Activated CD4-positive, CD25-positive, alpha-beta regulatory T cell treated with anti-CD3 and anti-CD28 coated beads, Interleukin-2, amount 50 U/mL, for 16 hours (primary cell): ENCODE results near the gene SP110.
"Not testable (repeated sequence)": the region's sequence is repeated elsewhere in the genome, so short reads cannot be mapped to it uniquely, and the experiment has no call there.

Source experiments
- DNase-seq: peaks from one replicate; pipeline ENCODE4 v3.0.0-alpha.2; 2020; ENCODE audit warnings: low read depth, low spot score

SP110 gene

DNA sequence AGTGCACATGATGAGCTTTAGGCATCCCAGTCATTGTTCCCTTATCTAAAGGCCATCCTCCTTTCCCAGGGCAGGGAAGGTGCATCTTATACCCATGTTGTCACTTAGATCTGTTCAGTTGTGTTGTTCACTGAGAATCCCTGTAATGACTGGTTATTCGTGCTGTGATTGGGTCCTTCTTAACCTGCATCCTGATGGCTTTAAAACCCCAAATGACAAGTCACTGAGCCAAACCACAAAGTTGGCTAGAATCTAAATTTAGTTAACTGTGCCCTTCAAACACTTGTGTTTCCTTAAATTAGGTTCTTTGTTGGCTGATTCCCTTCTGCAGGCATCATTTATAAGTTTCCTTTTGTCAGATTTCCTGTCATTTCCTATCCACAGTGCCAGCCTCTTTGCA, 92.6 kb downstream of the SP110 start:
- DNase-seq: no peak

DNA sequence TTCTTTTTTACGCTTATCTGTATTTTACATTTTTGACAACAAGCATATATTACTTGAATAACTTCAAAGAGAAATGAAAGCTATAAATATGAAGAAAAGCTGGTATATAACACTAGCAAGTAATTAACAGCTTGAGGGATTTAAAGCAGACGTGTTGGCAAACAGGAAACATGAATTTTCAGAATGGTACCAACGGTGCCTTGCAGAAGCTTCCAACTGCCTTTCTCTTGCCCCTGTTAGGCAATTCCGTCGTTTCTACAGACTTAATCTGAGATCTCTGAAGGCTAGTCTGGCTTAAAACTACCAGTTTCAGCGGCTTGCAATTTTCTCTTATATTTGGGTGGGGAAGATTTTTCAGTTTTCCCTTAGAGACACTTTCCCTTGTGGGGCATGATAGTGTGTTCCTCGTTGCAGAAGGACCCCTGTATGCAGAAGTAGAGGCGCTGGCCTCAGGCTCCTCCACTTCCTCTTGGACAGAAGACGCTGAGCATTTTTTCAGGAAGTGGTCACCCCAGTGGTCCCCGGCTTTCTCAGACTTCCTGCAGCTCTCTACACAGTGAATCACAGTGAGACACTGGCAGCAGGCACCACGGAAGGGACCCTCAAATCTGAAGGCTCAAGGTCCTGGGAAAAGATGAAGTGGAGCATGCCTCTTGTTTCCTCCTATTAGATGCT, 94.9 kb downstream of the SP110 start:
- no peak for DNase-seq

DNA sequence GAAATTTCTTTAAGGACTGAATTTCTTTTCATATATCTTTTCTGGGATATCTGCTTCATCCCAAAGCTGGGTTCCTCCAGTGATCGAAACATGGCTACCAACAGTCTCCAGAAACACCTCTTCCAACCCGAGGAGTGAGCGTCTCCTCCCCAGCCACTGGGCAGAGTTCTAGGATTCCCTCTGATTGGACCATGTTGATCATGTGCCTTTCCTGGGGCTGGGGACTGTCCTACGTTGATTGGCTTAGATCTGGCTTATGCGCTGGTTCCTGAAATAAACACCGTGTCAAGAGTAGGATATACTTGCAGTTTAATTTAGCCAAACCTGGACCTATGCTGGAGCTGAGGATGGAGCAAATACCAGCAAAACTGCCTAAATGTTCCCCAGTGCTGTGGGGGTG, 95.5 kb downstream of the SP110 start:
- no peak for DNase-seq

DNA sequence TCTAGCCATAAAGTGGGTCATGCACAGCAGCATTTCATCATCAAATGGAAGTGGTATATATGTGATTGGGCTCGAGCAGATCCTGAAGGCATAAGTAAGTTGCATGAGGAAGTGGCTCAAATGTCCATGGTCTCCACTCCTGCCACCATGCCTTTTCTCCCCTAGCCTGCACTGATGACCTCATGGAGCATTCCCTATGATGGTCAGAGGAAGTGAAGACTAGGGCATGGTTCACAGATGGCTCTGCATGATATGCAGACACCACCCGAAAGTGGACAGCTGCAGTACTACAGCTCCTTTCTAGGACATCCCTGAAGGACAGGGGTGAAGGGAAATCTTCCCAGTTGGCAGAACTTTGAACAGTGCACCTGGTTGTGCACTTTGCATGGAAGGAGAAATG, 99.4 kb downstream of the SP110 start:
- DNase-seq: not testable (repeated sequence)

DNA sequence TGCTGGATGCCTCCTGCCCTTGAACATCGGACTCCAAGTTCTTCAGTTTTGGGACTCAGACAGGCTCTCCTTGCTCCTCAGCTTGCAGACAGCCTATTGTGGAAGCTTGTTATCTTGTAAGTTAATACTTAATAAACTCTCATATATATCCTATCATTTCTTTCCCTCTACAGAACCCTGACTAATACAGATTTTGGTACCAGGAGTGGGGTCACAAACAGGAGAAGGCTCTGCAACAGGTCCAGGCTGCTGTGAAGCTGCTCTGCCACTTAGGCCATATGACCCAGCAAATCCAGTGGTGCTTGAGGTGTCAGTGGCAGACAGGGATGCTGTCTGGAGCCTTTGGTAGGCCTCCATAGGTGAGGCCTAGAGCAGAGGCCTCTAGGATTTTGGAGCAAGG, 100.0 kb downstream of the SP110 start:
- DNase-seq: not testable (repeated sequence)
